ENCODE results near the gene RARRES1.

Gene RARRES1

DNA sequence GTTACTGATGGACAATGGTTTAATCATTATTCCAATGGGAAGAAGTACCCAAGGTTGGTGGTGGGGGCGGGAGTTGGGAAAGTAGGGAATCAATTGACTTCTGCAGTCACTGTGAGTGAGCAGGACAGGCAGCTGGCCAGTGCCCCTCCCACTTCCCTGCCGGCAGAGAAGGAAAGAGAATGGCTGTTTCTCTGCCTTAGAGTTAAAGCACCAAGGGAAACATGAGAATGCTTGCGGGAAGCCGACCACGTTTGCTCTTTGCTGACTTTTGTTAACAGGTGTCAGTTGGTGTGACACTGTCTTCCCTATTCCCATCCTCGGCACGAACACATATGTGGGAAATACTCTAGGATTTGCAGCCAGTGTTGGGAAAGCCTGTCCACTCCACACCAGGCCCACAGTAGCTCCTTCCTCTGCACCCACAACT, 36.1 kb upstream of the RARRES1 start:
- no peak overlapping the region for H3K4me3 ChIP-seq (ENCODE audit: low read depth, low read length)
- DNase-seq (ENCODE audit: low read depth): peak; percentile 61

DNA sequence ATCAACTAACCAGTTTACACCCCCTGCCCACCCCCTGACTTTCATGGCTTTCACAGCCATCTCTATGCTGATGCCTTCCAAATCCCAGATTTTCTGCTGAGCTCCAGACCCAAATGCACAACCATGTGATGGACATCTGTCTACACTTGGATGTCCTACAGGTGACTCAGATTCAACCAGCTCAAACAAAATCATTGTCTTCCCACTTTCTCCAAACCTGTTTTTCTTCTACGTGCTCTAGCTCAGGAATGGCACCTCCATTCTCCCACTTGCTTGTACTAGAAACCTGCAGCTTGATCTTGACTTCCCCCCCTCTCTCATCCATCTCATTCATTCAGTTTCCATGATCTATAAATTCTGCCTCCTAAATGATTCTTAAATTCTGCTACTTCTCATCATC, 34.1 kb upstream of the RARRES1 start:
- DNase-seq (ENCODE audit: low read depth): no peak
- H3K4me3 ChIP-seq (ENCODE audit: low read depth, low read length): no peak overlapping the region

GRCh38 chr3:158765518-158766205, 33.4 kb upstream of the RARRES1 start:
- DNase-seq (ENCODE audit: low read depth): no peak
- no peak overlapping the region for H3K4me3 ChIP-seq (ENCODE audit: low read depth, low read length)

GRCh38 chr3:158763421-158763820, 31.2 kb upstream of the RARRES1 start:
- DNase-seq (ENCODE audit: low read depth): no peak
- no peak overlapping the region for H3K4me3 ChIP-seq (ENCODE audit: low read depth, low read length)

GRCh38 chr3:158762701-158763100, 30.4 kb upstream of the RARRES1 start:
- peak; percentile 28 for DNase-seq (ENCODE audit: low read depth)
- no peak overlapping the region for H3K4me3 ChIP-seq (ENCODE audit: low read depth, low read length)

DNA sequence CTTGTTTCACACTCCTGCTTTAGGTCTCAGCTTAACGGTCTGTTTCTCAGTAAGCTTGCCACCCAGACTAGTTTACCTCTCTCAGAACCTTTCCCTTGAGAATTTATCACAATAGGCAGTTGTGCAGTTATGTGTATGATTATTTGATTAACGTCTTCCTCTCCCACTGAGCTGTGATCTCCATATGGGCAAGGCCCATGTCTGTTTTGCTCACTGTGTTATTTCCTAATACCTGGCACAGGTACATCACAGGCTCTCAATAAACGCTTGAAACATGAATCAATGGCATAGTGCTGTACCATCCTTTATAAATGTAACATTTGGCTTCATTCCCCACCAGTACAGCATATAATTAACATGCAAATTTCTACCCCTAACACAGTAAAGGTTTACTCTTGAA, 29.1 kb upstream of the RARRES1 start:
- no peak for DNase-seq (ENCODE audit: low read depth)
- H3K4me3 ChIP-seq (ENCODE audit: low read depth, low read length): no peak overlapping the region

GRCh38 chr3:158755421-158755820, 23.2 kb upstream of the RARRES1 start:
- no peak for DNase-seq (ENCODE audit: low read depth)
- H3K4me3 ChIP-seq (ENCODE audit: low read depth, low read length): no peak overlapping the region

DNA sequence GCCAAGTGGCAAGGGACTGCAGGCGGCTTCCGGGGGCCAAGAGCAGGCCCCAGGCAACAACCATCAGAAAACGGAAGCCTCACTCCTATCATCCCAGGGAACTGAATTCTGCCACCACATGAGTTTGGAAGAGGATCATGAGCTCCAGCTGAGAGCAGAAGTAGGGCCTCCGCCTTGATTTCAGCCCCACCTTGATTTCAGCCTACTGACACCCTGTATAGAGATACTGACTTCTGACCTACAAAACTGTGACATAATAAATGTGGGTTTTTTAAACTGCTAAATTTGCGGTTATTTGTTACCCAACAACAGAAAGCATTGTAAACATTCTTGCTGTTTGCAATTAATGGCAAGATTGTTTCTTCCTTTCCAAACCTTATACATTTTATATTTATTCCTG, 21.6 kb upstream of the RARRES1 start:
- no peak overlapping the region for H3K4me3 ChIP-seq (ENCODE audit: low read depth, low read length)
- no peak for DNase-seq (ENCODE audit: low read depth)

DNA sequence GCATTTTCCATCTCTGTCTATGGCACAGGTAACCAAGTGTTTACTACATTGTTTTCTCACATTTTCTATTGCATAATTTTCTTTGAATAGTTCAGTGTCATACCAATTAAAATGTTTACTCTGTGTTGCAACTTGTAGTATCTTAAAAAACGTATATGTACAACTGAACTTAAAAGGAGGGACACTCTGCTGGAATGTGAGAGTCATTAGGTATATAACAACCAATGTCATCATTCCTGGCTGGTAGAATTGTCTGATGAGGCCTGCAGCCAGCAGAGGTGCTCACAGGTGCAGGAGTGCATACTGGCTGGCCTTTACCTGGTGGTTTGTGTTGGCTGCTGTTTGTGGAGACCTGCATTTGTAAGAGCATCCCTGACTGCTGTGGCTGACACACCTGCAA, 19.1 kb upstream of the RARRES1 start:
- no peak for DNase-seq (ENCODE audit: low read depth)
- no peak overlapping the region for H3K4me3 ChIP-seq (ENCODE audit: low read depth, low read length)

DNA sequence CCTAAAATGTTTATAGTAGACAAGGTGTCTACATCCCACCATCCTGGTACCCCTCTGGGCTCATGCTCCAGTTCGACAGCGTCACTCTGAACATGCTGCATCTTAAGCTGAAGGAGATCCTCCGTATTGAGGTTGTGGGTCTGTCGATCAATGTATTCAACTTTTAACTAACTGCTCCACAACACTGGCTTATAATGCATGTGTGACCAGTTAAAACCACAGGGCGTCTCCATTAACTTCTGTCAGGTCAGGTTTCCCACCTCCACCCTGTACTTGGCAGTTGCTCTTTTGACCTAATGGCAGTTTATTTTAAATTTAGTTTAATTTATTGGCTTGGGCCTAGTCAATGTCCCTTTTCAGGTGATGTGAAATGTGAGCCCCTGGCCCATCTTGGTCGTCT, 17.8 kb upstream of the RARRES1 start:
- H3K4me3 ChIP-seq (ENCODE audit: low read depth, low read length): no peak overlapping the region
- DNase-seq (ENCODE audit: low read depth): no peak

DNA sequence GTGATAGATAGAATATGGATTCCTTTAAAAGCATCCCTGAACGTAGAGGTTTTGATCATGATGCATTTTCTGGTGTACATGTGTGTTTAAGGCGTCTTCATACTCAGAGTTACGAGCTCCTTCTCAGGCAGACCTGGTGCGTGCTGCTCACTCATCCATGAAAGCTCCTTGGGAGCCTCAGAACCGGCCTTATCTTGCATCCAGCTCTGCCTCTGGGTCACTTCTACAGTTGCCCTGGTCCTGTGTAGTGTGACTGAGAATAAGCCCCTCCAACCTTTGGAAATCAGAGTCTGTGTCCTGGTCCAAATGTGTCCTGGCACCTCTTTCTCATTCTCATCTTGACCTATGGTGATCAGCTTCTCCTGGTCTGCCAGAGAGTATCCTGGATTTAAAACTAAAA, 17.3 kb upstream of the RARRES1 start:
- DNase-seq (ENCODE audit: low read depth): no peak
- no peak overlapping the region for H3K4me3 ChIP-seq (ENCODE audit: low read depth, low read length)

DNA sequence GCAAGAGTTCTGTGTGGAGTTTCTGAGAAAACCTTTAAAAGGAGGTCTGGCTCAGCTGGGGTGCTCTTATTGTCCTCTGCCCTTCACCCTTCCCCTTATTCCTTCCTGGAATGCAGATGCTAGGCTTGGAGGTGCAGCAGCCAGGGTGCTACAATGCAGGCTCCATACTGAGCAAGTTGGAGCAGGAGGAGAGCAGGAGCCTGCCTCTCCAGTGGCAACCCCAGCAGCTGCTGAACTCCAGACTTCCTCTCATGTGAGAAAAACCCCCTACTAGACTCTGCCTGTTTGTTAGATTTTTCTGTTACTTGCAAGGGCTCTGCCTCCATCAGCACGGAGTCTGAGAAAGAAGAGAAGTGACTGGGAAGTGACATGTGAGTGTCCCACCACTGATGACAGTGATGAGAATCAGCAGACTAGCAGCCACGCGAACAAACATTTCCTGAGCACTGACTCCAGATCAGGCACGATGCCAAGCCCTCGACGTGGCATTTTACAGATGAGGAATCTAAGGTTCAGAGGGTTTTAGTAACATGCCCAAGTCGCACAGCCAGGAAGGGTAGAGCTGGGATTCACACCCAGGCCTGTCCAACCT, 16.1 kb upstream of the RARRES1 start:
- DNase-seq (ENCODE audit: low read depth): no peak
- no peak overlapping the region for H3K4me3 ChIP-seq (ENCODE audit: low read depth, low read length)

- no peak overlapping the region for H3K4me3 ChIP-seq (ENCODE audit: low read depth, low read length)
- no peak for DNase-seq (ENCODE audit: low read depth)
Measured at GRCh38 chr3:158747417-158747816, 15.2 kb upstream of the RARRES1 start.

- no peak overlapping the region for H3K4me3 ChIP-seq (ENCODE audit: low read depth, low read length)
- DNase-seq (ENCODE audit: low read depth): no peak
Measured at GRCh38 chr3:158745551-158745950, 13.3 kb upstream of the RARRES1 start.

- no peak for DNase-seq (ENCODE audit: low read depth)
Measured at GRCh38 chr3:158744567-158745288, 12.5 kb upstream of the RARRES1 start.

DNA sequence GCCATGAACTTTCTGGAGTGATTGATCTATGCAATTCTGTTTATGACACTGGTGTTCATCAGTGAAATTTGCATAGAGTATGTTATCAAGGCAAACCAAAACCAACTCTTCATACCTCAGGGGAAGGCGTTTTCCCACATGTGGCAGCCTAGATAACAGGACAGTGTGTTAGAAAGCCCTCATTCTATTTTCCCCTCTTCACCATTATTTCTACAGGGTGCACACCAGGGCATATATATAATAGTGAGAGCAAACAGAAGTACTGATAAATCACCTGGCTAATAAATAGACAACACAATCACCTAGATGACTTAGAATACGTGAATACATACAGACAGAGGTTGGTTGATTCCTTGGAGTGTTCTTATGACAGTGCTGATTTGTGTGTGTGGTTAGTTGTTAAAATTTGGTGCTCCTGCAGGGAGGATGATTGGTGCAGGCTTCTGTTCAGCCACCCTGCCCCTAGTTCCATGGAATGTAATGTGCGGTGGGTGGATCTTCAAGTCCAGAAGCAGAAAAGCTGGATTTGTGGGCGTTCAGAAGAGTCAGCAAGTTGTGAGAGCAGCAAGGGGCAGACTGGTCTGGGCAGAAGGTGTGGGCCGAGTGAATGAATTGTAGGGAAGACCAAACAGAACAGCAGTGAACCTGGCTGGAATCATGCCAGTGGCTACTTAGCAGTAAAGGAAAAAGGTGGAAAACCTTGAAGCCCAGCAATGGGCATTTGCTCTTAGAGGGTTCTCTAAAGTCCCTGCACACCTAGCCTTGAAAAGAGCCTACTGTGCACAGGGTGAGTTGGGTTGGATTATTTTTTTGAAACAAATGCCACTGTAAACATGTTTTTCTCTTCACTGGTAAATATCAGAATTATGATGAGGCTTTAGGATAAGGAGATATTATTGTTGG, 11.7 kb upstream of the RARRES1 start:
- DNase-seq (ENCODE audit: low read depth): no peak
- no peak overlapping the region for H3K4me3 ChIP-seq (ENCODE audit: low read depth, low read length)

More at GRCh38 chr3:158744567-158745288, 12.5 kb upstream of the RARRES1 start:
- H3K4me3 ChIP-seq (ENCODE audit: low read depth, low read length): no peak overlapping the region

DNA sequence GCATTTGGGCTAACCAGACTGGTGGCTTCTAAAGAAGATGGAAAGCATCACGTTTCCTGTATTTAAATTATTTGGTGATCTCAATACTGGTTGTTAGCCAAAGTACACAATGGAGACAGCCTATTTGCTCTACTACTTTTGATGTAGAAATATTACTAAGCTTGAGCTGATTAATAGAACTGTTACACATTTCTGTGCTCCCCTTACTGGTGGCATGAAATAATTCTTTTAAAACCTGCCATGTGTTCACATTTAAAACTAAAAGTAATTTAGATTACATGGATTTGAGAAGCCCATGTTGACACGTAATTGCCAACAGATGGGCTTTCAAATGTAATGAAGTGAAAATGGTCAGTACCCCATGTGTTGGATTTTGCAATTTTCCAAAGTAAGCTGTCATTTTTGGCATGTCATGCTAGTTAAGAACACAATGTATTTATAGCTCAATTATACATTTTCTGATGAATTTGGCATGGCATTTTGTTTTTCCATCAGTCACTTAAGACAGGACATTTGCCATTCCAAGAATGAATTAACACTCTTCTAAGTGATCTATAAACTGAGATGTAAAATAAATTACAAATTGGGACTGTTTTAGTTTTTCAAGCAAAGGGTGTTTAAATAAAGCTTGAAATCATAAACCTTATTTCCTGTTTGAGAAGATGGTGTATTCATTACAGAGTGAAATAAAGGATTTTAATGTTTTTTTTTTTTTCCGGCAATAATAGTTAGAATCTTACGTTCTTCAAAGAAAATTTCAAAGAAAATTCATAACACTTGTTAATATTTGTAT, 10.8 kb upstream of the RARRES1 start:
- DNase-seq (ENCODE audit: low read depth): no peak
- H3K4me3 ChIP-seq (ENCODE audit: low read depth, low read length): no peak overlapping the region

DNA sequence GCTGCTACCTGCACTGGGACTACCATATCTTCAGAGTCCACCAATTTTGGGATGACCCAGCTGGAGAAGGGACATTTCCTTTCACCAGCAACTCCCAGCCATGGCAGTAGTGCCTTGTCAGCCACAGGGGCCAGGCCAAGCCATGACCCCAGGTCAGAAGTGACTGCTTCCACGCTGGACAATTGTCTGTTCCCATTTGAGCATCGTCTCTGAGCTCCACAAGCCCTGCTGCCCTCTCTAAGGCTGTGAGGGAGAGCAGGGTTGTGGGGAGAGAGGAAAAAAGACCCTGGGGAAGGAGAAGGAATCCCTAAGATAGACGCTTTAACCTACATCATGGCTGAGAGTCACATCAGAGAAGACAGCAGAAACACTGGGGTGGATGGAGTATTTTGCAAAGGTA, 7.4 kb upstream of the RARRES1 start:
- no peak overlapping the region for H3K4me3 ChIP-seq (ENCODE audit: low read depth, low read length)
- no peak for DNase-seq (ENCODE audit: low read depth)

DNA sequence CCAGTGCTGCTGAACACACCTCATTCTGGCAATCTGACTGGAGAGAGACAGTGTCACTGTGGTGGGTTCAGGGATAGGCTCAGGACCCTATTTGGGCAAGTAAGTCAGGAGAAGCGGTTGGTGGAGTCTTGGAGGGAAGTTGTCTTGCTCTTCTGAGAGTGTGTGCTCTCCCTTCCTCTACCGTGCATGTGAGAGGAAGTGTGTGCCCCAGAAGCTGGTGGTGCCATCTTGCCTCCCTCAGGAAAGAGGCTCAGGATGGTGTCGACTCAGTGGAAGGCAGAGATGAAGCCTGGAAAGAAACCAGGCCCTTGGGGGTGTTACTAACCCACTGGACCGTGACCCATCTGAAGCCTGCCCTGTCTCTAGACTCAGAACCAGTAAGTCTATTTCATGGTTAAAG, 6.8 kb upstream of the RARRES1 start:
- H3K4me3 ChIP-seq (ENCODE audit: low read depth, low read length): no peak overlapping the region
- DNase-seq (ENCODE audit: low read depth): no peak
